ENCODE results near the gene IMMP2L.

DNA sequence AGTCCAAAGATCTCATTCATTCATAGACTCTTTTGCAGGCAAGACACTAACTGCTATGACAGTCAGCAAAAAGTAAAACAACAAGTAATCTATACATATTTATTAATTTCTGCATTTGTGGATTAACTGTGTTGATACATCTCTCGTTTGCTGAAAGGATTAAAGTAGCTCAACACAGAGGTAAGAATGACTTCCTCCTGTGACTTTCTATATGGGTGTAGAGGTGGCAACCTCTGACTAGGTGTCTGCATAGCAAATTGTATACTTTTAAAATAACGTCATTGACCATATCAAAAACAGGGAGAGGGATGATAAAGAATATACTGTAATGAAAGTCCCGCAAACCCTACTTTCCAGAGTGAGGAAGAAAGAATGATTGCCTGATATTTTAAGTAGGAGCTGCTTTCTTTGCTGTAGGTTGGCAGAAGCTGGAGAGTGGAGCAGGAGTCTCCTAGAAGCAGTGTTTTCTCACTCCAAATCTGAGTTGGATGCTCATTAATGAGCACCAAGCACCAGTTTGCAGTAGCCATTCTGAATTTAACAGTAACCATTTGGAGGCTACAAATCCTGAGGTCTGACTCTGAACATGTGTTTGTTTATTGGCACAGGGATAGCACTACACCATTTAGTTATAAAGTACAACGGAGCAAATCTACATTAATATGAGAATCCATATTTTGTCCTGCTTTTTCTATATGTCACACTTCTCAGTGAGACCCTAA is 480.6 kb downstream of the IMMP2L start:
- TF ChIP-seq, protein P1, sequence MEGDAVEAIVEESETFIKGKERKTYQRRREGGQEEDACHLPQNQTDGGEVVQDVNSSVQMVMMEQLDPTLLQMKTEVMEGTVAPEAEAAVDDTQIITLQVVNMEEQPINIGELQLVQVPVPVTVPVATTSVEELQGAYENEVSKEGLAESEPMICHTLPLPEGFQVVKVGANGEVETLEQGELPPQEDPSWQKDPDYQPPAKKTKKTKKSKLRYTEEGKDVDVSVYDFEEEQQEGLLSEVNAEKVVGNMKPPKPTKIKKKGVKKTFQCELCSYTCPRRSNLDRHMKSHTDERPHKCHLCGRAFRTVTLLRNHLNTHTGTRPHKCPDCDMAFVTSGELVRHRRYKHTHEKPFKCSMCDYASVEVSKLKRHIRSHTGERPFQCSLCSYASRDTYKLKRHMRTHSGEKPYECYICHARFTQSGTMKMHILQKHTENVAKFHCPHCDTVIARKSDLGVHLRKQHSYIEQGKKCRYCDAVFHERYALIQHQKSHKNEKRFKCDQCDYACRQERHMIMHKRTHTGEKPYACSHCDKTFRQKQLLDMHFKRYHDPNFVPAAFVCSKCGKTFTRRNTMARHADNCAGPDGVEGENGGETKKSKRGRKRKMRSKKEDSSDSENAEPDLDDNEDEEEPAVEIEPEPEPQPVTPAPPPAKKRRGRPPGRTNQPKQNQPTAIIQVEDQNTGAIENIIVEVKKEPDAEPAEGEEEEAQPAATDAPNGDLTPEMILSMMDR (IDR thresholded peaks at IDR 0.05): no peak
- TF ChIP-seq POLR2A (IDR thresholded peaks at IDR 0.05): no peak

All from thyroid gland (tissue), 4 donors.